Neural progenitor cell (in vitro differentiated cells): ENCODE results near the gene COL19A1. TPM values are rescaled to one million over a fixed set of nuclear protein-coding genes. Genes with fewer than 3 reads are reported as not detected.
A peak's percentile ranks its signal among the peaks of the same experiment; 100 is the strongest.

ENCODE experiments used
- DNase-seq: peaks from one replicate; pipeline ENCODE4 v3.0.0-alpha.2; 2016; ENCODE audit warnings: low spot score
- H2AFZ ChIP-seq: fragments of 200-600 bp; sonication (generic); replicated peaks from 2 replicates; pipeline ENCODE4 v1.6.1; 2016; ENCODE audit warnings: antibody characterized with exemption
- H3F3A ChIP-seq: fragments of 200-600 bp; sonication (generic); 2 replicates; pipeline ENCODE4 v1.6.1; 2016; ENCODE audit warnings: antibody characterized with exemption, low read depth
- H3K27ac ChIP-seq: fragments of 200-600 bp; sonication (generic); 2 replicates; pipeline ENCODE4 v1.5.1; 2016; ENCODE audit warnings: mild to moderate bottlenecking
- H3K27me3 ChIP-seq: fragments of 200-600 bp; sonication (generic); 2 replicates; pipeline ENCODE4 v1.6.1; 2016; ENCODE audit warnings: mild to moderate bottlenecking, moderate library complexity
- H3K36me3 ChIP-seq: fragments of 200-600 bp; sonication (generic); 2 replicates; pipeline ENCODE4 v1.5.1; 2016
- H3K4me1 ChIP-seq: fragments of 200-600 bp; sonication (generic); 2 replicates; pipeline ENCODE4 v1.6.1; 2016; ENCODE audit warnings: mixed run types
- H3K4me2 ChIP-seq: fragments of 200-600 bp; sonication (generic); 2 replicates; pipeline ENCODE4 v1.6.1; 2016
- H3K4me3 ChIP-seq: fragments of 200-600 bp; sonication (generic); 2 replicates; pipeline ENCODE4 v1.5.1; 2016
- H3K79me2 ChIP-seq: fragments of 200-600 bp; sonication (generic); 2 replicates; pipeline ENCODE4 v1.6.1; 2016; ENCODE audit warnings: low read depth
- H3K9ac ChIP-seq: fragments of 200-600 bp; sonication (generic); 2 replicates; pipeline ENCODE4 v1.6.1; 2016
- H3K9me3 ChIP-seq: fragments of 200-600 bp; sonication (generic); 2 replicates; pipeline ENCODE4 v1.5.1; 2016; ENCODE audit warnings: low read depth
- H4K20me1 ChIP-seq: fragments of 200-600 bp; sonication (generic); 2 replicates; pipeline ENCODE4 v1.6.1; 2016; ENCODE audit warnings: low read depth
- H3K27ac Mint-ChIP-seq: 3 replicates; pipeline ENCODE4 v1.8.0; 2021; ENCODE audit warnings: mixed read lengths
- H3K27me3 Mint-ChIP-seq: 2 replicates; pipeline ENCODE4 v1.8.0; 2022; ENCODE audit warnings: low read depth, mild to moderate bottlenecking, inconsistent platforms, moderate library complexity, mixed read lengths; ENCODE audit not compliant: insufficient read depth
- H3K36me3 Mint-ChIP-seq: 3 replicates; pipeline ENCODE4 v1.8.0; 2021; ENCODE audit warnings: mixed read lengths
- H3K4me1 Mint-ChIP-seq: 3 replicates; pipeline ENCODE4 v1.8.0; 2021; ENCODE audit warnings: mixed read lengths
- H3K4me3 Mint-ChIP-seq: 3 replicates; pipeline ENCODE4 v1.8.0; 2021; ENCODE audit warnings: mild to moderate bottlenecking, moderate library complexity, mixed read lengths
- H3K9me3 Mint-ChIP-seq: 3 replicates; pipeline ENCODE4 v1.8.0; 2020; ENCODE audit warnings: mixed read lengths
- CTCF ChIP-seq: fragments of 200-600 bp; sonication (generic); IDR thresholded peaks from 2 replicates; pipeline ENCODE4 v1.5.1; 2017; ENCODE audit warnings: antibody characterized with exemption, mild to moderate bottlenecking
- EZH2 ChIP-seq: fragments of 200-600 bp; sonication (generic); IDR thresholded peaks from 2 replicates; pipeline ENCODE4 v1.6.1; 2017; ENCODE audit warnings: antibody characterized with exemption, mild to moderate bottlenecking, moderate library complexity
- EZH2phosphoT487 ChIP-seq: fragments of 200-600 bp; sonication (generic); IDR thresholded peaks from 2 replicates; pipeline ENCODE4 v1.6.1; 2017; ENCODE audit warnings: antibody characterized with exemption
- total RNA-seq: library from RNA; depleted of rRNA; stranded (reverse); fragments of >200 nt; gene quantifications from 2 replicates; pipeline ENCODE4 v1.2.3, GENCODE V29; 2015; ENCODE audit warnings: low replicate concordance

COL19A1 gene
- total RNA-seq, 1 donor from 2014 or later: not detected

GRCh38 chr6:69933239-69933638 lies 66.9 kb downstream of the COL19A1 start:
- Histone ChIP-seq H4K20me1 (no peaks in the 10 kb centered on the region), H3K9ac (no peak overlapping the region), H3F3A (no peaks in the 10 kb centered on the region), H2AFZ (peak overlapping the region; percentile 28), H3K4me1 (no peaks in the 10 kb centered on the region), H3K27me3 (no peaks in the 10 kb centered on the region), H3K4me3 (no peak overlapping the region), H3K79me2 (no peaks in the 10 kb centered on the region), H3K36me3 (no peaks in the 10 kb centered on the region), H3K4me2 (no peak overlapping the region), H3K27ac (no peak overlapping the region), H3K9me3 (no peaks in the 10 kb centered on the region)
- H3K36me3 Mint-ChIP-seq: no peaks in the 10 kb centered on the region
- H3K27me3 Mint-ChIP-seq: no peaks in the 10 kb centered on the region
- no peaks in the 10 kb centered on the region for H3K4me1 Mint-ChIP-seq
- TF ChIP-seq CTCF (no peak), EZH2phosphoT487 (no peak), EZH2 (no peak)
- DNase-seq: no peak
- H3K27ac Mint-ChIP-seq: no peak overlapping the region
- H3K4me3 Mint-ChIP-seq: no peak overlapping the region
- no peaks in the 10 kb centered on the region for H3K9me3 Mint-ChIP-seq

GRCh38 chr6:69935079-69935478 lies 68.7 kb downstream of the COL19A1 start:
- H3K27me3 ChIP-seq: no peaks in the 10 kb centered on the region
- H3K9ac ChIP-seq: no peak overlapping the region
- no peak overlapping the region for H3K4me2 ChIP-seq
- no peaks in the 10 kb centered on the region for H3F3A ChIP-seq
- Mint-ChIP-seq H3K27ac (no peak overlapping the region), H3K4me3 (no peak overlapping the region), H3K4me1 (no peaks in the 10 kb centered on the region), H3K9me3 (no peaks in the 10 kb centered on the region), H3K36me3 (no peaks in the 10 kb centered on the region), H3K27me3 (no peaks in the 10 kb centered on the region)
- H2AFZ ChIP-seq: no peak overlapping the region
- no peaks in the 10 kb centered on the region for H3K36me3 ChIP-seq
- no peaks in the 10 kb centered on the region for H3K79me2 ChIP-seq
- H3K9me3 ChIP-seq: no peaks in the 10 kb centered on the region
- H3K4me1 ChIP-seq: no peaks in the 10 kb centered on the region
- no peaks in the 10 kb centered on the region for H4K20me1 ChIP-seq
- no peak for DNase-seq
- H3K27ac ChIP-seq: no peak overlapping the region
- no peak for TF ChIP-seq EZH2
- TF ChIP-seq EZH2phosphoT487: no peak
- TF ChIP-seq CTCF: no peak
- no peak overlapping the region for H3K4me3 ChIP-seq

GRCh38 chr6:69936674-69937363 lies 70.5 kb downstream of the COL19A1 start:
- H3K4me3 Mint-ChIP-seq: no peak overlapping the region
- no peaks in the 10 kb centered on the region for H3K27me3 Mint-ChIP-seq

GRCh38 chr6:69937402-69938136 lies 71.2 kb downstream of the COL19A1 start:
- H3K79me2 ChIP-seq: no peaks in the 10 kb centered on the region
- H3K27me3 ChIP-seq: no peaks in the 10 kb centered on the region
- no peak for DNase-seq
- no peaks in the 10 kb centered on the region for H3K9me3 ChIP-seq
- no peak overlapping the region for H3K4me3 ChIP-seq
- H3K4me1 Mint-ChIP-seq: no peaks in the 10 kb centered on the region
- no peaks in the 10 kb centered on the region for H3K4me1 ChIP-seq
- no peaks in the 10 kb centered on the region for H3F3A ChIP-seq
- H2AFZ ChIP-seq: no peak overlapping the region
- H3K4me2 ChIP-seq: no peak overlapping the region
- no peaks in the 10 kb centered on the region for H3K36me3 Mint-ChIP-seq
- no peaks in the 10 kb centered on the region for H3K9me3 Mint-ChIP-seq
- H3K36me3 ChIP-seq: no peaks in the 10 kb centered on the region
- H3K27me3 Mint-ChIP-seq: no peaks in the 10 kb centered on the region
- no peak overlapping the region for H3K4me3 Mint-ChIP-seq
- no peak for TF ChIP-seq CTCF
- TF ChIP-seq EZH2phosphoT487: no peak
- no peak for TF ChIP-seq EZH2
- no peak overlapping the region for H3K27ac ChIP-seq
- no peaks in the 10 kb centered on the region for H4K20me1 ChIP-seq
- H3K9ac ChIP-seq: no peak overlapping the region
- no peak overlapping the region for H3K27ac Mint-ChIP-seq

More at GRCh38 chr6:69936674-69937363, 70.5 kb downstream of the COL19A1 start:
- DNase-seq: no peak
- H3K4me1 ChIP-seq: no peaks in the 10 kb centered on the region
- Mint-ChIP-seq H3K27ac (no peak overlapping the region), H3K9me3 (no peaks in the 10 kb centered on the region), H3K36me3 (no peaks in the 10 kb centered on the region), H3K4me1 (no peaks in the 10 kb centered on the region)
- no peaks in the 10 kb centered on the region for H4K20me1 ChIP-seq
- H2AFZ ChIP-seq: no peak overlapping the region
- no peaks in the 10 kb centered on the region for H3K79me2 ChIP-seq
- H3K9ac ChIP-seq: no peak overlapping the region
- H3K4me3 ChIP-seq: no peak overlapping the region
- H3K4me2 ChIP-seq: no peak overlapping the region
- no peaks in the 10 kb centered on the region for H3K27me3 ChIP-seq
- H3K27ac ChIP-seq: no peak overlapping the region
- no peaks in the 10 kb centered on the region for H3K9me3 ChIP-seq
- H3K36me3 ChIP-seq: no peaks in the 10 kb centered on the region
- TF ChIP-seq EZH2: no peak
- H3F3A ChIP-seq: no peaks in the 10 kb centered on the region
